GM18502 (cell line): ENCODE measurements around the gene LEMD1.

Source experiments
- ATAC-seq: cut with Tn5 transposase; IDR thresholded peaks from one replicate; pipeline ENCODE4 v1.9.1; 2021; ENCODE audit warnings: mild to moderate bottlenecking; ENCODE audit not compliant: unreplicated experiment, poor library complexity

LEMD1 gene

GRCh38 chr1:205340676-205341075, 81.2 kb downstream of the LEMD1 start:
- no peak for ATAC-seq

GRCh38 chr1:205339717-205340116, 82.1 kb downstream of the LEMD1 start:
- peak; percentile 90 for ATAC-seq

DNA sequence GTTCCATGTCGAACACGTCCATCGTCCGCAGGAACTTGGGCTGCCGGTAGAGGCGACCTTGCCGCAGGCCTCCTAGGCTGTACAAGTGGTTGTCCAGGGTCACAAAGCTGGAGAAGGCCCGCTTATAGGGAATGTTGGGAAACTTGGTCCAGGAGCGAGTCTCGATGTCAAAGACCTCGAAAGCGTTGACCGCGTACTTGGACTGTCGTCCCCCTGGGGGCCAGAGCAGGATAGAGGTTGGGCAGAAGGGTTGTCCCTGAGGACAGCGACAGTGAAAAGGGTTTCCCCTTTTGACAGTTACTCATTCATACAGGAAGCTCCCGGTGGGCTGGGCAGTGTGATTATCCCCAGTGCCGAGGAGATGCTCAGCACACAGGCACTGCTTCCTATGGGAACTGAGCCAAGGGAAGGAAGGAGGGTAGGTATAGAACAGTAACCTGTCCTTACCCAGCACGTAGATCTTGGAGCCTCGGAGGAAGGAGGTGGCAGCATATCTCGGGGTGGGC, 82.6 kb downstream of the LEMD1 start:
- ATAC-seq: no peak

DNA sequence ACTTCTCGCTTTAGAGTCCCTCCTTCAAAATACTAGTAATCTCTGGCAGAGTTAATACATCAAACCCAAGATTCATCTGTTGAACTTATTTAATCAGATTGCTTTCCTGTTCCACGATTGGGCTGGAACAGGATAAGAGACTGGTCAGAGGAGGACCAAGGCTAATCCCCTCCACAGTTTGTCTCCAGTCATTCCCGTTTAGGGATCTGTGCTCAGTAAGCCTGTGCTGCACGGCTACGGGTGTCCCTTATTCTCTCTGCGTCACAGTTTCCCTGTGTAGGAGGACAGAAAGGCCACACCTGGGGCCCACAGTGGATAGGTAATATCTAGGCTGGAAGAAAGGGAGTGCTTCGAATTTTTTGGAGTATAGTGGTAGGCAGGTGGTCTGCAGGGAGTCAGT, 83.8 kb downstream of the LEMD1 start:
- no peak for ATAC-seq

DNA sequence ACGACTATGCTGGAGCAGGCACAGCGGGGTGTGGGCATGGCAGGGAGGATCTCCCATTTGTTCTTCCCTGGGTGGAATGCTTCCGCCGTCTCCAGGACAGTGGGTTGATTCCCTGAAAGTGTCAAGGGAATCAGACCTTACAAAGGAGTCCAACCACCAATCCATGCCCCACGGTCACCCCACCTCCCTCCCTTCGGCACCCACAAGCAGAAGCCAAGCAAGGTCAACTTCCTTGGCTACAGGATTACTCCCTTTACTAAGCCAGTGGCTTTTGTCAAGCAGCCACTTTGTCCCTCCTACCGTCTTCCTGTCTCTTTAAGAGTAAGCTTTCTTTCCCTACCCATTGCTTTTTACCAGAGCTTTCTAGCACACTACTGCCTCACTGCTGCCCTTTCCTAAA, 84.4 kb downstream of the LEMD1 start:
- no peak for ATAC-seq

GRCh38 chr1:205335692-205336091, 86.2 kb downstream of the LEMD1 start:
- no peak for ATAC-seq

DNA sequence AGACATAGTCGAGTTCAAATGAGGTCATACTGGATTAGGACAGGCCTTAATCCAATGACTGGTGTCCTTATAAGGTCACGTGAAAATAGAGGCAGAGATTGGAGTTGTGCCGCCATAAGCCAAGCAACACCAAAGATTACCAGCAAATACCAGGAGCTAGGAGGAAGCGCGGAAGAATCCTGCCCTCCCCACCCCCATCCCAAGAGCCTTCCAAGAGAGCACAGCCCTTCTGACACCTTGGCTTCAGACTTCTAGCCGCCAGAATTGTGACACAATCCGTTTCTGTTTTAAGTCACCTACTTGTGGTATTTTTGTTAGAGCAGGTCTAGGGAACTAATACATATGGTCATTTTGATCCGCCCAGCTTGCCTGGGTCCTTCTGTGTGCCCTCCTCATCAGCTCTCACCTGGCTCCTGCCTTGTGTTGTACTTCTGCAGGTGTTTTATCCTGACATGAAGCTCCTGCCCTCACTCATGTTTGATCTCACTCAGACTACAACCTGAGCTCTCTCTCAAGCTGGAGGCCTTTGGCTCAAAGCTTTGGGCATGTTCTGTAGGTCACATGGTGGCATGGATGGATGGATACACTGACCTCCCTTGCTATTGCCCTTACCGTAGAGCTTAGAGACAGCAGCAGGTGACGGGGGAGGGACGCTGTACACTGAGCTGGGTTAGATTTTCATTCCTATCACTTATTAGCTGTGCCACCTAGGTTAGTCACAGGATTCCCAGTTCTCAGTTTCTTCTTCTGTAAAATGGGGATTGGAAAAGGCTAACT, 89.7 kb downstream of the LEMD1 start:
- no peak for ATAC-seq
